Measurements from ENCODE around the gene DUSP5. TPM values are rescaled to one million over a fixed set of nuclear protein-coding genes. Genes with fewer than 3 reads are reported as not detected.

The DUSP5 gene
- total RNA-seq, 4 donors from 2014 or later: 10.4 to 112 (median 17.5) TPM

DNA sequence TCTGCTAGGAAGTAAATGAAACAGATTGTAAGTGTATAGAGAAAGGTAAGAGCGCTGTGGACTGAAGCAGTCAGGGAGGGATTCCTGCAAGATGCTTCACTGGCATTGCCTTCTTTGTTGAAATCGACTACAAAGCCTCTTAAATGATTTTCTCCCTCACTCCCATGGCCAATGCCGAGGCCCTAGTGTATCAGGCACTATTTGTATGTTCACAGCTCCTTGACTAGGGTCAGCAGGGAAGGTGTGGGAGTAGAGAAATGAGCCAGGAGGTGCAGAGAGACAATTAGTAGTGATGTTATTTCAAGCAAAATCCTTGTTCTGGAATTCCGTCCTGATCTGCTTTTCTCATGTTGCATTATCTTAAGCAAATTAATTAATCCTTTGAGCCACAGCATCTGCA lies 22.9 kb upstream of the DUSP5 start:
- no peaks in the 10 kb centered on the region for H3K9me3 ChIP-seq
- H3K4me1 ChIP-seq: no peaks in the 10 kb centered on the region
- H3K27ac ChIP-seq: no peak overlapping the region
- no peak overlapping the region for H3K4me3 ChIP-seq
- TF ChIP-seq, protein P1, sequence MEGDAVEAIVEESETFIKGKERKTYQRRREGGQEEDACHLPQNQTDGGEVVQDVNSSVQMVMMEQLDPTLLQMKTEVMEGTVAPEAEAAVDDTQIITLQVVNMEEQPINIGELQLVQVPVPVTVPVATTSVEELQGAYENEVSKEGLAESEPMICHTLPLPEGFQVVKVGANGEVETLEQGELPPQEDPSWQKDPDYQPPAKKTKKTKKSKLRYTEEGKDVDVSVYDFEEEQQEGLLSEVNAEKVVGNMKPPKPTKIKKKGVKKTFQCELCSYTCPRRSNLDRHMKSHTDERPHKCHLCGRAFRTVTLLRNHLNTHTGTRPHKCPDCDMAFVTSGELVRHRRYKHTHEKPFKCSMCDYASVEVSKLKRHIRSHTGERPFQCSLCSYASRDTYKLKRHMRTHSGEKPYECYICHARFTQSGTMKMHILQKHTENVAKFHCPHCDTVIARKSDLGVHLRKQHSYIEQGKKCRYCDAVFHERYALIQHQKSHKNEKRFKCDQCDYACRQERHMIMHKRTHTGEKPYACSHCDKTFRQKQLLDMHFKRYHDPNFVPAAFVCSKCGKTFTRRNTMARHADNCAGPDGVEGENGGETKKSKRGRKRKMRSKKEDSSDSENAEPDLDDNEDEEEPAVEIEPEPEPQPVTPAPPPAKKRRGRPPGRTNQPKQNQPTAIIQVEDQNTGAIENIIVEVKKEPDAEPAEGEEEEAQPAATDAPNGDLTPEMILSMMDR (IDR thresholded peaks at IDR 0.05): no peak
- no peak for TF ChIP-seq POLR2A (IDR thresholded peaks at IDR 0.05)
- H3K27me3 ChIP-seq: no peaks in the 10 kb centered on the region
- DNase-seq: no peak
- H3K36me3 ChIP-seq: no peaks in the 10 kb centered on the region
- intact Hi-C loops (cut with DNase I; ENCODE audit: low total_unique reads): no loop called here

DNA sequence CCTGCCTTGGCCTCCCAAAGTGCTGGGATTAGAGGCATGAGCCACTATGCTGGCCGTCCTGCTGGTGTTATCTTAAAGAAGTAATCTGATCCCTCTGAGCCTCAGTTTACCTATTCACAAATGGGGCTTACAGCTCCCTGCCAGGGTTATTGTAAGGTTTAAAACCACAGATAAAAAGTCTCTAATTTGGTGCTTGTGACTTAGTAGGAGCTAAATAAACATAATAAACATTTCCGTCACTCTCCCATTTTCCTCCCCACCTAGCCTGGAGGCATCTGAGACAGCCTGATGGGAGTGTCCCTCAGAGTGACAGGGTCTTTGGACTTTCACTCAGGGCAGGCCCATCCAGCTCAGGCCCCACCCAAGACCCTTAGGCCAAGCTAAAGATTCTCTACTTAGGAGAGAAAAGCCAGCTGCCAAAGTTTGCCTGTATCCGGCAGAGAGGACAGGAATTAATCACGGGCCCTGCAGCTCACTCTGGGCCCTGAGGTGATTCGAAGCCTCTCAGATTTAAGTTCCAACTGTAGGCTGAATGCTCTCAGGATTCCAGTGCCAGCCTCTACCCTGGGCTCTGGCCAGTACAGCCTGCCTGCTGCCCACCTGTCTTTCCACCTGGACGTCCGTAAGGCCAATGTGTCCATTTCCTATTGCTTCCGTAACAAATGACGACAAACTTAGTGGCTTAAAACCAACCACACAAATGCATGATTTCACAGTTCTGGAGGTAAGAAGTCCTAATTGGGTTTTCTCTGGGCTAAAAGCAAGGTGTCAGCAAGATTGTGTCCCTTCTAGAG lies 21.8 kb upstream of the DUSP5 start:
- no peaks in the 10 kb centered on the region for H3K9me3 ChIP-seq
- TF ChIP-seq POLR2A (IDR thresholded peaks at IDR 0.05): no peak
- TF ChIP-seq, protein P1 (IDR thresholded peaks at IDR 0.05): no peak
- H3K27me3 ChIP-seq: no peaks in the 10 kb centered on the region
- H3K27ac ChIP-seq: no peak overlapping the region
- DNase-seq: no peak
- H3K36me3 ChIP-seq: no peaks in the 10 kb centered on the region
- no peaks in the 10 kb centered on the region for H3K4me1 ChIP-seq
- intact Hi-C loops (cut with DNase I; ENCODE audit: low total_unique reads): no loop called here
- no peak overlapping the region for H3K4me3 ChIP-seq

DNA sequence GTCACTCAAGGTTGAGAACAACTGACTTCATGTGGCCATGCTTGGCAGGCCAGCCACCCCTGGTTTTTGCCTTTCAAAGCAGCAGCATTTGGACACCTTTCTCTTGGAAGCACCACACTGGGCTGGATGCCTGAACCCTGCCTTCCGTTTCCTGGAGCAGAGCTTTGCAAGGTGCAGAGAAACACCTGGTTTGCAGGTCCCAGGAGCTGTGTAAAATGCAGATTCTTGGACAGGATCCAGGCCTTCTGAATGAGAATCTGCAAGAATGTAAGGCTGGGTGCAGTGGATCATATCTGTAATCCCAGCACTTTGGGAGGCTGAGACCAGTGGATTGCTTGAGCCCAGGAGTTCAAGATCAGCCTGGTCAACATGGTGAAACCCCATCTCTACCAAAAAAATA lies 18.0 kb upstream of the DUSP5 start:
- TF ChIP-seq POLR2A (IDR thresholded peaks at IDR 0.05): no peak
- TF ChIP-seq, protein P1 (IDR thresholded peaks at IDR 0.05): no peak
- no peaks in the 10 kb centered on the region for H3K9me3 ChIP-seq
- no peaks in the 10 kb centered on the region for H3K36me3 ChIP-seq
- DNase-seq: no peak
- H3K27ac ChIP-seq: no peak overlapping the region
- H3K4me3 ChIP-seq: no peak overlapping the region
- intact Hi-C loops (cut with DNase I; ENCODE audit: low total_unique reads): no loop called here
- H3K4me1 ChIP-seq: no peaks in the 10 kb centered on the region
- H3K27me3 ChIP-seq: no peaks in the 10 kb centered on the region

DNA sequence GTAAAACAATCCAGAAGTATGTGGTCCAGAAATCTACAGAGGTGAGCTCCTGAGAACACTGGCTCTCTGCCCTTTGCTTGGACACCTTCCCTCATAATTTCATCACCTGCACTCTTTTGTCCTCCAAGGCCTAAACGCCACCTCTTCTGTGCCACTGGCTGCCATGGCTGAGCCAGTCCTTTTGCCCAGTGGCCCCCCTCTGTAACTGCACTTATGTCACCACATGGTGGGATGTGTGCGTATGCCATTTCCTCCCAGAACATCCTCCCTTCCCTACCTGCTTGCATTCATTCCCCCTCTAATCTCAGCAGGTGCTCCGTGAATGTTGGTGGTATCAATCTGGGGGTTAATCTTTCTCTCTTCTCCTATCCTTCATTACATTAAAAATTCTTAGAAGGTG lies 17.3 kb upstream of the DUSP5 start:
- intact Hi-C loops (cut with DNase I; ENCODE audit: low total_unique reads): no loop called here

DNA sequence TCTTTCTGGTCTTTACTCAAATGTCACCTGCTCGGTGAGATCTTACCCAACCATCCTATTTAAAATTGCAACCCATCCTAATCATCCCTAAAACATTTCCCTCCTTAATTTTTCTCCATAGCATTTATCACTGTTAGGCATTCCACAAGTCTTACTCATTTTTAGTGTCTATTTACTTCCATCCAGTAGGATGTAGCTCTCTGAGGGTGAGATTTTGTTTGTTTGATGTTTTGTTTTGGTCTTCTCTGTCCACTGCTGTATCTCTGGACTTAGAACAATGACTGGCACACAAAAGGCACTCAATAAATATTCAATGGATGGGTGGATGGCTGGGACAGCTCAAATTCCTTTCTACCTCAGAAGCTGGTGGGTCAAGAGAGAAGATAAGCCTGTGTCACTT lies 15.8 kb upstream of the DUSP5 start:
- H3K27me3 ChIP-seq: no peaks in the 10 kb centered on the region
- H3K4me3 ChIP-seq: no peak overlapping the region
- intact Hi-C loops (cut with DNase I; ENCODE audit: low total_unique reads): no loop called here
- H3K4me1 ChIP-seq: no peaks in the 10 kb centered on the region
- H3K27ac ChIP-seq: no peak overlapping the region
- no peaks in the 10 kb centered on the region for H3K36me3 ChIP-seq
- TF ChIP-seq, protein P1 (IDR thresholded peaks at IDR 0.05): no peak
- TF ChIP-seq POLR2A (IDR thresholded peaks at IDR 0.05): no peak
- DNase-seq: no peak
- no peaks in the 10 kb centered on the region for H3K9me3 ChIP-seq

More for the DNA sequence above, 17.3 kb upstream of the DUSP5 start:
- no peak for DNase-seq
- Histone ChIP-seq H3K9me3 (no peaks in the 10 kb centered on the region), H3K27ac (no peak overlapping the region), H3K4me3 (no peak overlapping the region), H3K27me3 (no peaks in the 10 kb centered on the region), H3K4me1 (no peaks in the 10 kb centered on the region), H3K36me3 (no peaks in the 10 kb centered on the region)
- no peak for TF ChIP-seq POLR2A (IDR thresholded peaks at IDR 0.05)
- TF ChIP-seq, protein P1 (IDR thresholded peaks at IDR 0.05): no peak

Data from uterus (tissue), 4 donors.